PC-3 (cell line): ENCODE results near the gene SARDH. TPM values are rescaled to one million over a fixed set of nuclear protein-coding genes. Genes with fewer than 3 reads are reported as not detected.

Source experiments
- ATAC-seq: fragments of 200-7000 bp; cut with Tn5 transposase; 2 replicates; pipeline ENCODE4 v1.9.1; 2020; ENCODE audit warnings: mild to moderate bottlenecking, moderate library complexity
- BruUV-seq: library from RNA; stranded (reverse); fragments of 400-500 nt; replicated peaks from 2 replicates; lab custom pipeline; 2021; lab: Mats Ljungman, UMichigan
- CTCF ChIA-PET: fragments of 300-600 bp; sonication (Branson Sonifier 250); formaldehyde crosslinking; loops from one replicate; lab custom pipeline; 2022; ENCODE audit warnings: antibody characterized with exemption; lab: Charles Lee
- POLR2A ChIA-PET: fragments of 300-600 bp; sonication (Branson Sonifier 250); formaldehyde crosslinking; loops from one replicate; lab custom pipeline; 2022; ENCODE audit warnings: antibody characterized with exemption; ENCODE audit not compliant: unreplicated experiment; lab: Charles Lee
- DNase-seq: peaks from one replicate; pipeline ENCODE4 v3.0.0-alpha.2; 2015
- H2AFZ ChIP-seq: fragments of 300-600 bp; sonication (generic); 2 replicates; pipeline ENCODE4 v1.6.0; 2016; ENCODE audit warnings: antibody characterized with exemption, low read length
- H3F3A ChIP-seq: fragments of 300-600 bp; sonication (generic); one replicate; pipeline ENCODE4 v1.6.0; 2017; ENCODE audit warnings: antibody characterized with exemption, low read length, control low read depth, mild to moderate bottlenecking; ENCODE audit not compliant: unreplicated experiment
- H3K27ac ChIP-seq: fragments of 300-600 bp; sonication (generic); 2 replicates; pipeline ENCODE4 v1.5.1; 2016; ENCODE audit warnings: mild to moderate bottlenecking, low read length
- H3K27me3 ChIP-seq: fragments of 300-600 bp; sonication (generic); 2 replicates; pipeline ENCODE4 v1.6.1; 2016; ENCODE audit warnings: low read length, mixed read lengths
- H3K36me3 ChIP-seq: fragments of 300-600 bp; sonication (generic); 2 replicates; pipeline ENCODE4 v1.6.1; 2016; ENCODE audit warnings: low read depth, mixed run types, low read length, mixed read lengths
- H3K4me1 ChIP-seq: fragments of 300-600 bp; sonication (generic); 2 replicates; pipeline ENCODE4 v1.5.1; 2016; ENCODE audit warnings: low read length; ENCODE audit not compliant: insufficient read depth
- H3K4me2 ChIP-seq: fragments of 300-600 bp; sonication (generic); 2 replicates; pipeline ENCODE4 v1.6.0; 2016; ENCODE audit warnings: low read length
- H3K4me3 ChIP-seq: fragments of 300-600 bp; sonication (generic); 2 replicates; pipeline ENCODE4 v1.5.1; 2016; ENCODE audit warnings: mild to moderate bottlenecking, low read length, mixed read lengths
- H3K79me2 ChIP-seq: fragments of 300-600 bp; sonication (generic); 2 replicates; pipeline ENCODE4 v1.6.1; 2017; ENCODE audit warnings: low read length, mixed read lengths
- H3K9ac ChIP-seq: fragments of 300-600 bp; sonication (generic); 2 replicates; pipeline ENCODE4 v1.6.0; 2016; ENCODE audit warnings: mild to moderate bottlenecking, low read length
- H3K9me2 ChIP-seq: fragments of 300-600 bp; sonication (generic); replicated peaks from 2 replicates; pipeline ENCODE4 v1.6.1; 2016; ENCODE audit warnings: mixed run types, low read length, mixed read lengths
- H3K9me3 ChIP-seq: fragments of 300-600 bp; sonication (generic); 2 replicates; pipeline ENCODE4 v1.6.1; 2016; ENCODE audit warnings: low read length, mixed read lengths
- H4K20me1 ChIP-seq: fragments of 300-600 bp; sonication (generic); 2 replicates; pipeline ENCODE4 v1.6.1; 2016; ENCODE audit warnings: low read length, mixed read lengths
- CTCF ChIP-seq: fragments of 300-600 bp; sonication (generic); conservative IDR thresholded peaks from 2 replicates; pipeline ENCODE4 v1.5.1; 2017; ENCODE audit warnings: antibody characterized with exemption, low read depth, mild to moderate bottlenecking, low read length
- EZH2 ChIP-seq: fragments of 300-600 bp; sonication (generic); IDR thresholded peaks from one replicate; pipeline ENCODE4 v1.6.1; 2017; ENCODE audit warnings: antibody characterized with exemption, mild to moderate bottlenecking, low read length; ENCODE audit not compliant: unreplicated experiment
- EZH2phosphoT487 ChIP-seq: fragments of 300-600 bp; sonication (generic); IDR thresholded peaks from 2 replicates; pipeline ENCODE4 v1.6.1; 2018; ENCODE audit warnings: mild to moderate bottlenecking, antibody characterized with exemption, low read length, borderline replicate concordance
- intact Hi-C: fragments of 100-400 bp; cut with micrococcal nuclease; formaldehyde crosslinking; loops from 2 replicates; pipeline ENCODE4 v1.9.0; 2023
- total RNA-seq: library from RNA; depleted of rRNA; stranded (reverse); fragments of >200 nt; gene quantifications from 2 replicates; pipeline ENCODE4 v1.2.3, GENCODE V29; 2014

SARDH gene
- total RNA-seq, 1 experiment from 2014 or later, result 3.4 TPM

- H4K20me1 ChIP-seq, result no peaks in the 10 kb centered on the region
- no TSS peak for BruUV-seq
- H3K4me2 ChIP-seq, result no peak overlapping the region
- ATAC-seq, result no peak
- H3K9me2 ChIP-seq, result no peaks in the 10 kb centered on the region
- intact Hi-C loops, result no loop called here
- no peak overlapping the region for H2AFZ ChIP-seq
- TF ChIP-seq EZH2phosphoT487 (no peak), EZH2 (no peak), CTCF (no peak)
- H3K27ac ChIP-seq, result no peak overlapping the region
- no peaks in the 10 kb centered on the region for H3K27me3 ChIP-seq
- no peaks in the 10 kb centered on the region for H3K79me2 ChIP-seq
- H3K9ac ChIP-seq, result no peak overlapping the region
- H3K9me3 ChIP-seq, result no peaks in the 10 kb centered on the region
- no peak overlapping the region for H3K4me3 ChIP-seq
- no peaks in the 10 kb centered on the region for H3K36me3 ChIP-seq
- ChIA-PET CTCF (no interaction called here), POLR2A (no interaction called here)
- peaks cover 28% of the 10 kb centered on the region for H3K4me1 ChIP-seq
- no peaks in the 10 kb centered on the region for H3F3A ChIP-seq
- no peak for DNase-seq
Observed at GRCh38 chr9:133693116-133693515, 45.0 kb downstream of the SARDH start.

GRCh38 chr9:133692364-133692985 is 45.7 kb downstream of the SARDH start:
- ChIA-PET POLR2A (no interaction called here), CTCF (no interaction called here)
- H3K9me2 ChIP-seq, result no peaks in the 10 kb centered on the region
- no peak for ATAC-seq
- no peaks in the 10 kb centered on the region for H3K9me3 ChIP-seq
- peaks cover 28% of the 10 kb centered on the region for H3K4me1 ChIP-seq
- no peaks in the 10 kb centered on the region for H3F3A ChIP-seq
- no peak overlapping the region for H3K27ac ChIP-seq
- no peak overlapping the region for H3K9ac ChIP-seq
- H3K4me3 ChIP-seq, result no peak overlapping the region
- no peak for TF ChIP-seq EZH2
- no TSS peak for BruUV-seq
- intact Hi-C loops, result no loop called here
- H3K27me3 ChIP-seq, result no peaks in the 10 kb centered on the region
- H2AFZ ChIP-seq, result no peak overlapping the region
- DNase-seq, result no peak
- no peaks in the 10 kb centered on the region for H4K20me1 ChIP-seq
- no peaks in the 10 kb centered on the region for H3K79me2 ChIP-seq
- H3K36me3 ChIP-seq, result no peaks in the 10 kb centered on the region
- peak overlapping the region; percentile 46; the same call in 1 of the 2 replicates for H3K4me2 ChIP-seq

GRCh38 chr9:133691626-133692363 is 46.4 kb downstream of the SARDH start:
- peak; percentile 75 for DNase-seq
- Histone ChIP-seq H3K79me2 (no peaks in the 10 kb centered on the region), H3K4me2 (peak overlapping the region; percentile 50), H3K36me3 (no peaks in the 10 kb centered on the region), H3K4me1 (peaks cover 28% of the 10 kb centered on the region), H3K9ac (no peak overlapping the region), H2AFZ (peak overlapping the region; percentile 40; the same call in 1 of the 2 replicates), H3K27ac (peak overlapping the region; percentile 3; the same call in 1 of the 2 replicates), H3F3A (no peaks in the 10 kb centered on the region), H4K20me1 (no peaks in the 10 kb centered on the region), H3K27me3 (no peaks in the 10 kb centered on the region), H3K9me3 (no peaks in the 10 kb centered on the region), H3K9me2 (no peaks in the 10 kb centered on the region), H3K4me3 (no peak overlapping the region)
- intact Hi-C loops, result no loop called here
- BruUV-seq, result no TSS peak
- TF ChIP-seq CTCF (no peak), EZH2phosphoT487 (no peak), EZH2 (no peak)
- ChIA-PET CTCF (no interaction called here), POLR2A (no interaction called here)
- ATAC-seq, result peak; percentile 98
